Uterine smooth muscle cell (primary cell): ENCODE measurements around the gene STARD13. TPM values are rescaled to one million over a fixed set of nuclear protein-coding genes. Genes with fewer than 3 reads are reported as not detected.

Experiments used
- total RNA-seq: library from RNA; depleted of rRNA; stranded (reverse); fragments of >200 nt; gene quantifications from 2 replicates; pipeline ENCODE4 v1.2.3, GENCODE V29; 2014

STARD13 gene, protein sequence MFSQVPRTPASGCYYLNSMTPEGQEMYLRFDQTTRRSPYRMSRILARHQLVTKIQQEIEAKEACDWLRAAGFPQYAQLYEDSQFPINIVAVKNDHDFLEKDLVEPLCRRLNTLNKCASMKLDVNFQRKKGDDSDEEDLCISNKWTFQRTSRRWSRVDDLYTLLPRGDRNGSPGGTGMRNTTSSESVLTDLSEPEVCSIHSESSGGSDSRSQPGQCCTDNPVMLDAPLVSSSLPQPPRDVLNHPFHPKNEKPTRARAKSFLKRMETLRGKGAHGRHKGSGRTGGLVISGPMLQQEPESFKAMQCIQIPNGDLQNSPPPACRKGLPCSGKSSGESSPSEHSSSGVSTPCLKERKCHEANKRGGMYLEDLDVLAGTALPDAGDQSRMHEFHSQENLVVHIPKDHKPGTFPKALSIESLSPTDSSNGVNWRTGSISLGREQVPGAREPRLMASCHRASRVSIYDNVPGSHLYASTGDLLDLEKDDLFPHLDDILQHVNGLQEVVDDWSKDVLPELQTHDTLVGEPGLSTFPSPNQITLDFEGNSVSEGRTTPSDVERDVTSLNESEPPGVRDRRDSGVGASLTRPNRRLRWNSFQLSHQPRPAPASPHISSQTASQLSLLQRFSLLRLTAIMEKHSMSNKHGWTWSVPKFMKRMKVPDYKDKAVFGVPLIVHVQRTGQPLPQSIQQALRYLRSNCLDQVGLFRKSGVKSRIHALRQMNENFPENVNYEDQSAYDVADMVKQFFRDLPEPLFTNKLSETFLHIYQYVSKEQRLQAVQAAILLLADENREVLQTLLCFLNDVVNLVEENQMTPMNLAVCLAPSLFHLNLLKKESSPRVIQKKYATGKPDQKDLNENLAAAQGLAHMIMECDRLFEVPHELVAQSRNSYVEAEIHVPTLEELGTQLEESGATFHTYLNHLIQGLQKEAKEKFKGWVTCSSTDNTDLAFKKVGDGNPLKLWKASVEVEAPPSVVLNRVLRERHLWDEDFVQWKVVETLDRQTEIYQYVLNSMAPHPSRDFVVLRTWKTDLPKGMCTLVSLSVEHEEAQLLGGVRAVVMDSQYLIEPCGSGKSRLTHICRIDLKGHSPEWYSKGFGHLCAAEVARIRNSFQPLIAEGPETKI
- 29.1 and 30.3 TPM in 2 replicates for total RNA-seq

DNA sequence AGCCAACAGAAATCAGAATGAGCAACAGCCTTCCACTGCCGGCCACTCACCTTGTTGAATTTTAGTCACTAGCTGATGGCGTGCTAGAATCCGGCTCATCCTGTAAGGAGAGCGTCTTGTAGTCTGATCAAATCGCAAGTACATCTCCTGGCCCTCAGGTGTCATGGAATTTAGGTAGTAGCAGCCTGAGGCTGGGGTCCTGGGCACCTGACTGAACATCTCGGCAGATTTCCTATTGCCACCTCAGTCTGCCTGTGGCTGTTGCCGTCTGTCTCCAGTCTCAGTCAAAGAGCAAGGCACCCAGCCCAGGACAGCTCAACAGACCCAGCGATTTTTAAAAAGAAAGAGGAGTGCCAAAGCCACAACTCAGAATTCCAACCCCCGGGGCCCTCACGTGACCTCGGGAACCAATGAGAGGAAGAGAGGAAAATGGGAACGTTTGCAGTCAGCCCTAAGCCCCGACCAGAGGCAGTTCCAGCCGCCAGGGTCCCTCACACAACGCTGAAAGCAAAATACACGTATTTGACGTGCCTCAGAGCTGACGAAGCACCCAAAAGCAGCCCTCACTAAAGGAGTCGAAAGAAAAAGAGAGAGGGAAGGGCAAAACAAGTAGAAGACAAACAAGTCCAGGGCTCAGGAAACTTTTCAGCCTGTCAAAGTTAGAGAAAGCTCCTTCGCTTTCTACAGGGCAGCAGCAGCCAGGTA, at the start of gene STARD13:
Gene STARD13, minus strand, starts transcription at position 336 of the 705 bp plus-strand sequence. Its CDS starts 117 bp downstream, at position 219.

